Measurements from ENCODE around the gene L3MBTL3. TPM values are rescaled to one million over a fixed set of nuclear protein-coding genes. Genes with fewer than 3 reads are reported as not detected.

The L3MBTL3 gene
- total RNA-seq, 1 experiment from 2014 or later, result 3.1 TPM

GRCh38 chr6:130119211-130119610, 100.8 kb downstream of the L3MBTL3 start:
- Histone ChIP-seq H3F3A (ENCODE audit: low read length, unreplicated experiment) (no peaks in the 10 kb centered on the region), H3K27me3 (ENCODE audit: low read length) (no peaks in the 10 kb centered on the region), H3K79me2 (ENCODE audit: low read length) (no peaks in the 10 kb centered on the region), H3K4me1 (ENCODE audit: insufficient read depth, low read length) (no peaks in the 10 kb centered on the region), H3K27ac (ENCODE audit: low read length) (no peak overlapping the region), H3K9ac (ENCODE audit: low read length) (no peak overlapping the region), H3K9me2 (replicated peaks; ENCODE audit: low read length) (no peaks in the 10 kb centered on the region), H3K9me3 (ENCODE audit: low read length) (no peaks in the 10 kb centered on the region), H3K4me3 (ENCODE audit: low read length) (no peak overlapping the region), H3K4me2 (ENCODE audit: low read length) (no peak overlapping the region), H3K36me3 (ENCODE audit: low read depth, low read length) (no peaks in the 10 kb centered on the region), H4K20me1 (ENCODE audit: low read length) (no peaks in the 10 kb centered on the region), H2AFZ (ENCODE audit: low read length) (no peak overlapping the region)
- TF ChIP-seq EZH2 (IDR thresholded peaks at IDR 0.05; ENCODE audit: low read length, unreplicated experiment) (no peak), EZH2phosphoT487 (IDR thresholded peaks at IDR 0.05; ENCODE audit: borderline replicate concordance, low read length) (no peak), CTCF (conservative IDR thresholded peaks at IDR 0.05; ENCODE audit: low read depth, low read length) (no peak)
- ATAC-seq, result no peak
- ChIA-PET POLR2A (ENCODE audit: unreplicated experiment) (no interaction called here), CTCF (no interaction called here)
- DNase-seq, result no peak
- intact Hi-C loops (cut with micrococcal nuclease), result no loop called here
- BruUV-seq (replicated peaks), result no TSS peak

GRCh38 chr6:130120731-130121130, 102.3 kb downstream of the L3MBTL3 start:
- Histone ChIP-seq H3F3A (ENCODE audit: low read length, unreplicated experiment) (no peaks in the 10 kb centered on the region), H2AFZ (ENCODE audit: low read length) (no peak overlapping the region), H3K9ac (ENCODE audit: low read length) (no peak overlapping the region), H3K4me3 (ENCODE audit: low read length) (no peak overlapping the region), H3K36me3 (ENCODE audit: low read depth, low read length) (no peaks in the 10 kb centered on the region), H3K9me3 (ENCODE audit: low read length) (no peaks in the 10 kb centered on the region), H3K4me2 (ENCODE audit: low read length) (no peak overlapping the region), H3K79me2 (ENCODE audit: low read length) (no peaks in the 10 kb centered on the region), H3K27ac (ENCODE audit: low read length) (no peak overlapping the region), H3K9me2 (replicated peaks; ENCODE audit: low read length) (no peaks in the 10 kb centered on the region), H3K4me1 (ENCODE audit: insufficient read depth, low read length) (no peaks in the 10 kb centered on the region), H3K27me3 (ENCODE audit: low read length) (no peaks in the 10 kb centered on the region), H4K20me1 (ENCODE audit: low read length) (no peaks in the 10 kb centered on the region)
- no peak for ATAC-seq
- ChIA-PET CTCF (no interaction called here), POLR2A (ENCODE audit: unreplicated experiment) (no interaction called here)
- DNase-seq, result no peak
- no peak for TF ChIP-seq EZH2 (IDR thresholded peaks at IDR 0.05; ENCODE audit: low read length, unreplicated experiment)
- no peak for TF ChIP-seq CTCF (conservative IDR thresholded peaks at IDR 0.05; ENCODE audit: low read depth, low read length)
- TF ChIP-seq EZH2phosphoT487 (IDR thresholded peaks at IDR 0.05; ENCODE audit: borderline replicate concordance, low read length), result no peak
- intact Hi-C loops (cut with micrococcal nuclease), result no loop called here
- no TSS peak for BruUV-seq (replicated peaks)

GRCh38 chr6:130122243-130122642, 103.9 kb downstream of the L3MBTL3 start:
- no peak overlapping the region for H3K9ac ChIP-seq (ENCODE audit: low read length)
- no peak overlapping the region for H3K27ac ChIP-seq (ENCODE audit: low read length)
- H3K4me1 ChIP-seq (ENCODE audit: insufficient read depth, low read length), result no peaks in the 10 kb centered on the region
- no peak overlapping the region for H3K4me3 ChIP-seq (ENCODE audit: low read length)
- intact Hi-C loops (cut with micrococcal nuclease), result no loop called here
- ATAC-seq (no peak), DNase-seq (no peak)
- TF ChIP-seq EZH2 (IDR thresholded peaks at IDR 0.05; ENCODE audit: low read length, unreplicated experiment), result no peak
- no peak for TF ChIP-seq EZH2phosphoT487 (IDR thresholded peaks at IDR 0.05; ENCODE audit: borderline replicate concordance, low read length)
- no peak for TF ChIP-seq CTCF (conservative IDR thresholded peaks at IDR 0.05; ENCODE audit: low read depth, low read length)
- no peaks in the 10 kb centered on the region for H3K9me3 ChIP-seq (ENCODE audit: low read length)
- BruUV-seq (replicated peaks), result no TSS peak
- no peak overlapping the region for H3K4me2 ChIP-seq (ENCODE audit: low read length)
- no peaks in the 10 kb centered on the region for H3K79me2 ChIP-seq (ENCODE audit: low read length)
- H4K20me1 ChIP-seq (ENCODE audit: low read length), result no peaks in the 10 kb centered on the region
- ChIA-PET POLR2A (ENCODE audit: unreplicated experiment) (no interaction called here), CTCF (no interaction called here)
- no peaks in the 10 kb centered on the region for H3K27me3 ChIP-seq (ENCODE audit: low read length)
- no peak overlapping the region for H2AFZ ChIP-seq (ENCODE audit: low read length)
- no peaks in the 10 kb centered on the region for H3F3A ChIP-seq (ENCODE audit: low read length, unreplicated experiment)
- H3K36me3 ChIP-seq (ENCODE audit: low read depth, low read length), result no peaks in the 10 kb centered on the region
- no peaks in the 10 kb centered on the region for H3K9me2 ChIP-seq (replicated peaks; ENCODE audit: low read length)
